PC-9 (cell line): ENCODE measurements around the gene SERPINE1.

ENCODE experiments used
- EZH2 ChIP-seq: fragments of 200-600 bp; sonication (generic); IDR thresholded peaks from 2 replicates; pipeline ENCODE4 v1.8.0; 2017; ENCODE audit warnings: antibody characterized with exemption, low read depth
- TF ChIP-seq, protein P1 (sequence below): fragments of 200-600 bp; sonication (generic); conservative IDR thresholded peaks from 2 replicates; pipeline ENCODE4 v1.6.1; 2017; ENCODE audit warnings: mixed run types, antibody characterized with exemption, mild to moderate bottlenecking, moderate library complexity

DNA sequence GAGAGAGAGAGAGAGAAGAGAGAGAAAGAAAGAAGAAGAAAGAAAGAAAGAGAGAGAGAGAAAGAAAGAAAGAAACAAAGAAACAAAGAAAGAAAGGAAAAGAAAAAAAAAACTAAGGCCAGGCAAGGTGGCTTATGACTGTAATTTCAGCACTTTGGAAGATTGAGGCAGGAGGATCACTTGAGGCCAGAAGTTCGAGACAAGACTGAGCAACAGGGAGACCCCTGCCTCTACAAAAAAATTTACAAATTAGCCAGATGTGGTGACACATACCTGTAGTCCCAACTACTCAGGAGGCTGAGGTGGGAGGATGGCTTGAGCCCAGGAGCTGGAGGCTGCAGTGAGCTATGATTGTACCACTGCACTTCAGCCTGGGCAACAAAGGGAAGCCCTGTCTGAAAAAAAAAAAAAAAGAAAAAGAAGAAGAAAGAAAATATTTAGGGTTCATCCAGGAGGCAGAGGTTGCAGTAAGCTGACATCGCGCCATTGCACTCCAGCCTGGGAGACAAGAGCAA is 2.8 kb downstream of the SERPINE1 start:
- TF ChIP-seq, protein P1, sequence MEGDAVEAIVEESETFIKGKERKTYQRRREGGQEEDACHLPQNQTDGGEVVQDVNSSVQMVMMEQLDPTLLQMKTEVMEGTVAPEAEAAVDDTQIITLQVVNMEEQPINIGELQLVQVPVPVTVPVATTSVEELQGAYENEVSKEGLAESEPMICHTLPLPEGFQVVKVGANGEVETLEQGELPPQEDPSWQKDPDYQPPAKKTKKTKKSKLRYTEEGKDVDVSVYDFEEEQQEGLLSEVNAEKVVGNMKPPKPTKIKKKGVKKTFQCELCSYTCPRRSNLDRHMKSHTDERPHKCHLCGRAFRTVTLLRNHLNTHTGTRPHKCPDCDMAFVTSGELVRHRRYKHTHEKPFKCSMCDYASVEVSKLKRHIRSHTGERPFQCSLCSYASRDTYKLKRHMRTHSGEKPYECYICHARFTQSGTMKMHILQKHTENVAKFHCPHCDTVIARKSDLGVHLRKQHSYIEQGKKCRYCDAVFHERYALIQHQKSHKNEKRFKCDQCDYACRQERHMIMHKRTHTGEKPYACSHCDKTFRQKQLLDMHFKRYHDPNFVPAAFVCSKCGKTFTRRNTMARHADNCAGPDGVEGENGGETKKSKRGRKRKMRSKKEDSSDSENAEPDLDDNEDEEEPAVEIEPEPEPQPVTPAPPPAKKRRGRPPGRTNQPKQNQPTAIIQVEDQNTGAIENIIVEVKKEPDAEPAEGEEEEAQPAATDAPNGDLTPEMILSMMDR: no peak
- no peak for TF ChIP-seq EZH2
